ENCODE data around the gene PHLPP1. TPM values are rescaled to one million over a fixed set of nuclear protein-coding genes. Genes with fewer than 3 reads are reported as not detected.

Gene PHLPP1
- total and polyA plus RNA-seq, 9 of the 15 experiments (the other 6 are each of a cell fraction or from before 2014, with no cell fraction given), result 0.56 to 9.0 (median 4.5) TPM

DNA sequence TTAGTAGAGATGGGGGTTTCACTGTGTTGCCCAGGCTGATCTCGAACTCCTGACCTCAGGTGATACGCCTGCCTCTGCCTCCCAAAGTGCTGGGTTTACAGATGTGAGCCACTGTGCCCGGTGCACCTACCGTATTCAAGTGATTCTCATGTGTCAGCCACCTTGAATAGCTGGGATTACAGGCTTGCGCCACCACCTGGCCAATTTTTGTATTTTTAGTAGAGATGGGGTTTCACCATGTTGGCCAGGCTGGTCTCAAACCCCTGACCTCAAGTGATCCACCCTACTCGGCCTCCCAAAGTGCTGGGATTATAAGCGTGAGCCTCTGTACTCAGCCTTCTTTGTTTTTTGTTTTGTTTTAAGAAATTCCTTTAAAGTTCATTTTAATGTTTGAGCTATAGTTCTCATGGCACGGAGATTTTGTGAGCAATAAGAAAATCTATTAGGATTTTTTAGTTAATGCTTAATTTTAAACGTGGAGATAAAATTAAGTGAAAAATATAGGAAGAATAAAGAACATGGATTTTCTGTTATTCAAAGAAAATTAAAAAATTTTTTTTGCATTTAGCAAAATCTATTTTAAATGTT, 242.6 kb downstream of the PHLPP1 start:
- H3K36me3 ChIP-seq (ENCODE audit: control insufficient read depth, insufficient read depth, low read length), result peaks cover 7% of the 10 kb centered on the region; the same call in 2 of the 3 replicates
- ChIA-PET POLR2A (interaction anchor here (0.6 to 1.0 kb wide), 3 partner anchors 13 to 382 kb away, joined by 3 read pairs; no protein-coding TSS in a partner anchor), CTCF (ENCODE audit: low intra/inter-chr PET ratio) (interaction anchor here (0.6 to 1.4 kb wide), 2 partner anchors 184 to 372 kb away, joined by 3 to 6 read pairs; no protein-coding TSS in a partner anchor)
- no peaks in the 10 kb centered on the region for H3K79me2 ChIP-seq (ENCODE audit: control insufficient read depth, insufficient read depth, low read length)
- whole genome bisulfite sequencing (ENCODE audit: insufficient coverage, low coverage, missing lambda C conversion rate), result 16% methylated on average over 9 of the region's 9 CpGs
- FAIRE-seq (peak; percentile 79), ATAC-seq (peak; percentile 93), DNase-seq (ENCODE audit: extremely low read depth in 1 of 4, low spot score in 3 of 4) (peak in 1 of 4 experiments; percentile 55)
- in situ Hi-C loops (cut with MboI), result loop anchor here (10.0 kb wide), 1 partner anchor 243 kb away; the partner anchor contains the start of gene PHLPP1
- H3K9ac ChIP-seq (ENCODE audit: insufficient read depth in 1 of 2, low read depth in 2 of 2, low read length in 2 of 2), result no peak overlapping the region
- no peak overlapping the region for H3K4me3 ChIP-seq
- no TSS peak for BruUV-seq (replicated peaks)
- no peak overlapping the region for H3K4me2 ChIP-seq (ENCODE audit: insufficient read depth, low read length)
- no peaks in the 10 kb centered on the region for H3K9me3 ChIP-seq (replicated peaks; ENCODE audit: control insufficient read depth, insufficient read depth, low read depth, low read length)
- H3K27me3 ChIP-seq (ENCODE audit: control insufficient read depth in 2 of 2, insufficient read depth in 2 of 2, low read length in 2 of 2), result no peaks in the 10 kb centered on the region
- H4K20me1 ChIP-seq (replicated peaks; ENCODE audit: control insufficient read depth, insufficient read depth, low read length), result no peaks in the 10 kb centered on the region
- H2AFZ ChIP-seq (ENCODE audit: low read depth, low read length), result no peak overlapping the region
- intact Hi-C loops (cut with micrococcal nuclease), result loop anchor here (1.0 to 2.0 kb wide), 3 partner anchors 243 to 374 kb away; partner anchors contain the start of gene PHLPP1
- no peak overlapping the region for H3K27ac ChIP-seq (ENCODE audit: extremely low read depth, low read depth, low read length)
- 0 out of 5 replicates have a peak, but pooled peaks cover 0 to 4% of the 10 kb centered on the region in 2 experiments for H3K4me1 ChIP-seq (replicated peaks in 1 of 2; ENCODE audit: control insufficient read depth in 2 of 2, insufficient read depth in 2 of 2, low read length in 2 of 2)
- H3K9me1 ChIP-seq (ENCODE audit: control insufficient read depth, insufficient read depth, low read length), result no peaks in the 10 kb centered on the region
- TF ChIP-seq, protein P1, sequence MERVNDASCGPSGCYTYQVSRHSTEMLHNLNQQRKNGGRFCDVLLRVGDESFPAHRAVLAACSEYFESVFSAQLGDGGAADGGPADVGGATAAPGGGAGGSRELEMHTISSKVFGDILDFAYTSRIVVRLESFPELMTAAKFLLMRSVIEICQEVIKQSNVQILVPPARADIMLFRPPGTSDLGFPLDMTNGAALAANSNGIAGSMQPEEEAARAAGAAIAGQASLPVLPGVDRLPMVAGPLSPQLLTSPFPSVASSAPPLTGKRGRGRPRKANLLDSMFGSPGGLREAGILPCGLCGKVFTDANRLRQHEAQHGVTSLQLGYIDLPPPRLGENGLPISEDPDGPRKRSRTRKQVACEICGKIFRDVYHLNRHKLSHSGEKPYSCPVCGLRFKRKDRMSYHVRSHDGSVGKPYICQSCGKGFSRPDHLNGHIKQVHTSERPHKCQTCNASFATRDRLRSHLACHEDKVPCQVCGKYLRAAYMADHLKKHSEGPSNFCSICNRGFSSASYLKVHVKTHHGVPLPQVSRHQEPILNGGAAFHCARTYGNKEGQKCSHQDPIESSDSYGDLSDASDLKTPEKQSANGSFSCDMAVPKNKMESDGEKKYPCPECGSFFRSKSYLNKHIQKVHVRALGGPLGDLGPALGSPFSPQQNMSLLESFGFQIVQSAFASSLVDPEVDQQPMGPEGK (CRISPR knock-in tag; IDR thresholded peaks at IDR 0.05; ENCODE audit: borderline replicate concordance), result no peak
- TF ChIP-seq, protein P2, sequence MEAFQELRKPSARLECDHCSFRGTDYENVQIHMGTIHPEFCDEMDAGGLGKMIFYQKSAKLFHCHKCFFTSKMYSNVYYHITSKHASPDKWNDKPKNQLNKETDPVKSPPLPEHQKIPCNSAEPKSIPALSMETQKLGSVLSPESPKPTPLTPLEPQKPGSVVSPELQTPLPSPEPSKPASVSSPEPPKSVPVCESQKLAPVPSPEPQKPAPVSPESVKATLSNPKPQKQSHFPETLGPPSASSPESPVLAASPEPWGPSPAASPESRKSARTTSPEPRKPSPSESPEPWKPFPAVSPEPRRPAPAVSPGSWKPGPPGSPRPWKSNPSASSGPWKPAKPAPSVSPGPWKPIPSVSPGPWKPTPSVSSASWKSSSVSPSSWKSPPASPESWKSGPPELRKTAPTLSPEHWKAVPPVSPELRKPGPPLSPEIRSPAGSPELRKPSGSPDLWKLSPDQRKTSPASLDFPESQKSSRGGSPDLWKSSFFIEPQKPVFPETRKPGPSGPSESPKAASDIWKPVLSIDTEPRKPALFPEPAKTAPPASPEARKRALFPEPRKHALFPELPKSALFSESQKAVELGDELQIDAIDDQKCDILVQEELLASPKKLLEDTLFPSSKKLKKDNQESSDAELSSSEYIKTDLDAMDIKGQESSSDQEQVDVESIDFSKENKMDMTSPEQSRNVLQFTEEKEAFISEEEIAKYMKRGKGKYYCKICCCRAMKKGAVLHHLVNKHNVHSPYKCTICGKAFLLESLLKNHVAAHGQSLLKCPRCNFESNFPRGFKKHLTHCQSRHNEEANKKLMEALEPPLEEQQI (IDR thresholded peaks at IDR 0.05), result no peak
- TF ChIP-seq ZC3H4 (CRISPR knock-in tag; IDR thresholded peaks at IDR 0.05; ENCODE audit: borderline replicate concordance) (no peak), BRD9 (IDR thresholded peaks at IDR 0.05; ENCODE audit: low read depth, partially characterized antibody) (no peak), LCOR (CRISPR knock-in tag; IDR thresholded peaks at IDR 0.05) (no peak), ZC3H8 (IDR thresholded peaks at IDR 0.05) (no peak), NFIX (CRISPR knock-in tag; IDR thresholded peaks at IDR 0.05; ENCODE audit: low read depth) (no peak), HOXB6 (CRISPR knock-in tag; IDR thresholded peaks at IDR 0.05; ENCODE audit: borderline replicate concordance) (no peak), ZNF764 (CRISPR knock-in tag; IDR thresholded peaks at IDR 0.05; ENCODE audit: low read depth) (no peak), MCM2 (IDR thresholded peaks at IDR 0.05; ENCODE audit: low read depth) (no peak), L3MBTL2 (IDR thresholded peaks at IDR 0.05) (no peak), TAF7 (tag; IDR thresholded peaks at IDR 0.05) (no peak), TGIF2 (CRISPR knock-in tag; IDR thresholded peaks at IDR 0.05) (no peak)
- TF ChIP-seq, protein P3, sequence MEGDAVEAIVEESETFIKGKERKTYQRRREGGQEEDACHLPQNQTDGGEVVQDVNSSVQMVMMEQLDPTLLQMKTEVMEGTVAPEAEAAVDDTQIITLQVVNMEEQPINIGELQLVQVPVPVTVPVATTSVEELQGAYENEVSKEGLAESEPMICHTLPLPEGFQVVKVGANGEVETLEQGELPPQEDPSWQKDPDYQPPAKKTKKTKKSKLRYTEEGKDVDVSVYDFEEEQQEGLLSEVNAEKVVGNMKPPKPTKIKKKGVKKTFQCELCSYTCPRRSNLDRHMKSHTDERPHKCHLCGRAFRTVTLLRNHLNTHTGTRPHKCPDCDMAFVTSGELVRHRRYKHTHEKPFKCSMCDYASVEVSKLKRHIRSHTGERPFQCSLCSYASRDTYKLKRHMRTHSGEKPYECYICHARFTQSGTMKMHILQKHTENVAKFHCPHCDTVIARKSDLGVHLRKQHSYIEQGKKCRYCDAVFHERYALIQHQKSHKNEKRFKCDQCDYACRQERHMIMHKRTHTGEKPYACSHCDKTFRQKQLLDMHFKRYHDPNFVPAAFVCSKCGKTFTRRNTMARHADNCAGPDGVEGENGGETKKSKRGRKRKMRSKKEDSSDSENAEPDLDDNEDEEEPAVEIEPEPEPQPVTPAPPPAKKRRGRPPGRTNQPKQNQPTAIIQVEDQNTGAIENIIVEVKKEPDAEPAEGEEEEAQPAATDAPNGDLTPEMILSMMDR (IDR thresholded peaks at IDR 0.05 in 2 of 3, conservative IDR thresholded peaks at IDR 0.05 in 1 of 3; ENCODE audit: insufficient read depth in 2 of 3, low read depth in 1 of 3, low read length in 3 of 3), result peak; percentile 42 to 51 (median 49)
- TF ChIP-seq, protein P4, sequence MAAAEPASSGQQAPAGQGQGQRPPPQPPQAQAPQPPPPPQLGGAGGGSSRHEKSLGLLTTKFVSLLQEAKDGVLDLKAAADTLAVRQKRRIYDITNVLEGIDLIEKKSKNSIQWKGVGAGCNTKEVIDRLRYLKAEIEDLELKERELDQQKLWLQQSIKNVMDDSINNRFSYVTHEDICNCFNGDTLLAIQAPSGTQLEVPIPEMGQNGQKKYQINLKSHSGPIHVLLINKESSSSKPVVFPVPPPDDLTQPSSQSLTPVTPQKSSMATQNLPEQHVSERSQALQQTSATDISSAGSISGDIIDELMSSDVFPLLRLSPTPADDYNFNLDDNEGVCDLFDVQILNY (CRISPR knock-in tag; IDR thresholded peaks at IDR 0.05), result no peak
